ENCODE data around the gene KRT80. TPM values are rescaled to one million over a fixed set of nuclear protein-coding genes. Genes with fewer than 3 reads are reported as not detected.

Gene KRT80
- total and polyA plus RNA-seq, 2 experiments from 2014 or later = not detected

GRCh38 chr12:52213564-52214420 is 22.0 kb upstream of the KRT80 start (continued):
- TF ChIP-seq, protein P1, sequence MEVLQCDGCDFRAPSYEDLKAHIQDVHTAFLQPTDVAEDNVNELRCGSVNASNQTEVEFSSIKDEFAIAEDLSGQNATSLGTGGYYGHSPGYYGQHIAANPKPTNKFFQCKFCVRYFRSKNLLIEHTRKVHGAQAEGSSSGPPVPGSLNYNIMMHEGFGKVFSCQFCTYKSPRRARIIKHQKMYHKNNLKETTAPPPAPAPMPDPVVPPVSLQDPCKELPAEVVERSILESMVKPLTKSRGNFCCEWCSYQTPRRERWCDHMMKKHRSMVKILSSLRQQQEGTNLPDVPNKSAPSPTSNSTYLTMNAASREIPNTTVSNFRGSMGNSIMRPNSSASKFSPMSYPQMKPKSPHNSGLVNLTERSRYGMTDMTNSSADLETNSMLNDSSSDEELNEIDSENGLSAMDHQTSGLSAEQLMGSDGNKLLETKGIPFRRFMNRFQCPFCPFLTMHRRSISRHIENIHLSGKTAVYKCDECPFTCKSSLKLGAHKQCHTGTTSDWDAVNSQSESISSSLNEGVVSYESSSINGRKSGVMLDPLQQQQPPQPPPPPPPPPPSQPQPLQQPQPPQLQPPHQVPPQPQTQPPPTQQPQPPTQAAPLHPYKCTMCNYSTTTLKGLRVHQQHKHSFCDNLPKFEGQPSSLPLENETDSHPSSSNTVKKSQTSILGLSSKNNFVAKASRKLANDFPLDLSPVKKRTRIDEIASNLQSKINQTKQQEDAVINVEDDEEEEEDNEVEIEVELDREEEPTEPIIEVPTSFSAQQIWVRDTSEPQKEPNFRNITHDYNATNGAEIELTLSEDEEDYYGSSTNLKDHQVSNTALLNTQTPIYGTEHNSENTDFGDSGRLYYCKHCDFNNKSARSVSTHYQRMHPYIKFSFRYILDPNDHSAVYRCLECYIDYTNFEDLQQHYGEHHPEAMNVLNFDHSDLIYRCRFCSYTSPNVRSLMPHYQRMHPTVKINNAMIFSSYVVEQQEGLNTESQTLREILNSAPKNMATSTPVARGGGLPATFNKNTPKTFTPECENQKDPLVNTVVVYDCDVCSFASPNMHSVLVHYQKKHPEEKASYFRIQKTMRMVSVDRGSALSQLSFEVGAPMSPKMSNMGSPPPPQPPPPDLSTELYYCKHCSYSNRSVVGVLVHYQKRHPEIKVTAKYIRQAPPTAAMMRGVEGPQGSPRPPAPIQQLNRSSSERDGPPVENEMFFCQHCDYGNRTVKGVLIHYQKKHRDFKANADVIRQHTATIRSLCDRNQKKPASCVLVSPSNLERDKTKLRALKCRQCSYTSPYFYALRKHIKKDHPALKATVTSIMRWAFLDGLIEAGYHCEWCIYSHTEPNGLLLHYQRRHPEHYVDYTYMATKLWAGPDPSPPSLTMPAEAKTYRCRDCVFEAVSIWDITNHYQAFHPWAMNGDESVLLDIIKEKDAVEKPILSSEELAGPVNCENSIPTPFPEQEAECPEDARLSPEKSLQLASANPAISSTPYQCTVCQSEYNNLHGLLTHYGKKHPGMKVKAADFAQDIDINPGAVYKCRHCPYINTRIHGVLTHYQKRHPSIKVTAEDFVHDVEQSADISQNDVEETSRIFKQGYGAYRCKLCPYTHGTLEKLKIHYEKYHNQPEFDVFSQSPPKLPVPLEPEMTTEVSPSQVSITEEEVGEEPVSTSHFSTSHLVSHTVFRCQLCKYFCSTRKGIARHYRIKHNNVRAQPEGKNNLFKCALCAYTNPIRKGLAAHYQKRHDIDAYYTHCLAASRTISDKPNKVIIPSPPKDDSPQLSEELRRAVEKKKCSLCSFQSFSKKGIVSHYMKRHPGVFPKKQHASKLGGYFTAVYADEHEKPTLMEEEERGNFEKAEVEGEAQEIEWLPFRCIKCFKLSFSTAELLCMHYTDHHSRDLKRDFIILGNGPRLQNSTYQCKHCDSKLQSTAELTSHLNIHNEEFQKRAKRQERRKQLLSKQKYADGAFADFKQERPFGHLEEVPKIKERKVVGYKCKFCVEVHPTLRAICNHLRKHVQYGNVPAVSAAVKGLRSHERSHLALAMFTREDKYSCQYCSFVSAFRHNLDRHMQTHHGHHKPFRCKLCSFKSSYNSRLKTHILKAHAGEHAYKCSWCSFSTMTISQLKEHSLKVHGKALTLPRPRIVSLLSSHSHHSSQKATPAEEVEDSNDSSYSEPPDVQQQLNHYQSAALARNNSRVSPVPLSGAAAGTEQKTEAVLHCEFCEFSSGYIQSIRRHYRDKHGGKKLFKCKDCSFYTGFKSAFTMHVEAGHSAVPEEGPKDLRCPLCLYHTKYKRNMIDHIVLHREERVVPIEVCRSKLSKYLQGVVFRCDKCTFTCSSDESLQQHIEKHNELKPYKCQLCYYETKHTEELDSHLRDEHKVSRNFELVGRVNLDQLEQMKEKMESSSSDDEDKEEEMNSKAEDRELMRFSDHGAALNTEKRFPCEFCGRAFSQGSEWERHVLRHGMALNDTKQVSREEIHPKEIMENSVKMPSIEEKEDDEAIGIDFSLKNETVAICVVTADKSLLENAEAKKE (CRISPR knock-in tag; IDR thresholded peaks at IDR 0.05) = no peak
- TF ChIP-seq, protein P2, sequence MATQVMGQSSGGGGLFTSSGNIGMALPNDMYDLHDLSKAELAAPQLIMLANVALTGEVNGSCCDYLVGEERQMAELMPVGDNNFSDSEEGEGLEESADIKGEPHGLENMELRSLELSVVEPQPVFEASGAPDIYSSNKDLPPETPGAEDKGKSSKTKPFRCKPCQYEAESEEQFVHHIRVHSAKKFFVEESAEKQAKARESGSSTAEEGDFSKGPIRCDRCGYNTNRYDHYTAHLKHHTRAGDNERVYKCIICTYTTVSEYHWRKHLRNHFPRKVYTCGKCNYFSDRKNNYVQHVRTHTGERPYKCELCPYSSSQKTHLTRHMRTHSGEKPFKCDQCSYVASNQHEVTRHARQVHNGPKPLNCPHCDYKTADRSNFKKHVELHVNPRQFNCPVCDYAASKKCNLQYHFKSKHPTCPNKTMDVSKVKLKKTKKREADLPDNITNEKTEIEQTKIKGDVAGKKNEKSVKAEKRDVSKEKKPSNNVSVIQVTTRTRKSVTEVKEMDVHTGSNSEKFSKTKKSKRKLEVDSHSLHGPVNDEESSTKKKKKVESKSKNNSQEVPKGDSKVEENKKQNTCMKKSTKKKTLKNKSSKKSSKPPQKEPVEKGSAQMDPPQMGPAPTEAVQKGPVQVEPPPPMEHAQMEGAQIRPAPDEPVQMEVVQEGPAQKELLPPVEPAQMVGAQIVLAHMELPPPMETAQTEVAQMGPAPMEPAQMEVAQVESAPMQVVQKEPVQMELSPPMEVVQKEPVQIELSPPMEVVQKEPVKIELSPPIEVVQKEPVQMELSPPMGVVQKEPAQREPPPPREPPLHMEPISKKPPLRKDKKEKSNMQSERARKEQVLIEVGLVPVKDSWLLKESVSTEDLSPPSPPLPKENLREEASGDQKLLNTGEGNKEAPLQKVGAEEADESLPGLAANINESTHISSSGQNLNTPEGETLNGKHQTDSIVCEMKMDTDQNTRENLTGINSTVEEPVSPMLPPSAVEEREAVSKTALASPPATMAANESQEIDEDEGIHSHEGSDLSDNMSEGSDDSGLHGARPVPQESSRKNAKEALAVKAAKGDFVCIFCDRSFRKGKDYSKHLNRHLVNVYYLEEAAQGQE (IDR thresholded peaks at IDR 0.05; ENCODE audit: unreplicated experiment) = no peak

Data from GM23338 (cell line).